Measurements from ENCODE around the gene NUDT19.
"Not testable (repeated sequence)": the region's sequence is repeated elsewhere in the genome, so short reads cannot be mapped to it uniquely, and the experiment has no call there.

GRCh38 chr19:32746631-32747196 lies 55.1 kb downstream of the NUDT19 start:
- TF ChIP-seq CTCF, POLR2A (IDR thresholded peaks at IDR 0.05): not testable (repeated sequence)
